ENCODE data around the gene GPC5. TPM values are rescaled to one million over a fixed set of nuclear protein-coding genes. Genes with fewer than 3 reads are reported as not detected.

The GPC5 gene
- total and polyA plus RNA-seq, 2 of the 13 experiments (the other 11 are each of a cell fraction or from before 2014, with no cell fraction given), result 0.02 to 0.07 TPM

GRCh38 chr13:92224052-92224821, 825.8 kb downstream of the GPC5 start:
- in situ Hi-C loops (cut with HindIII; ENCODE audit: extremely low pct_ligation_motif_present, low pct_unique_long_range_greater_than_20kb) (no loop called here), intact Hi-C loops (cut with micrococcal nuclease; ENCODE audit: unreplicated experiment) (no loop called here)
- TF ChIP-seq IKZF1 (IDR thresholded peaks at IDR 0.05) (no peak), ZNF781 (CRISPR knock-in tag; IDR thresholded peaks at IDR 0.05; ENCODE audit: borderline replicate concordance, not compliant biosample characterization) (no peak), HOXD1 (CRISPR knock-in tag; IDR thresholded peaks at IDR 0.05) (no peak)
- Histone ChIP-seq H3K9me3 (ENCODE audit: low read length) (no peaks in the 10 kb centered on the region), H3K36me3 (replicated peaks in 1 of 2; ENCODE audit: control insufficient read depth in 1 of 2, insufficient read depth in 2 of 2, low read length in 2 of 2) (no peaks in the 10 kb centered on the region), H4K20me1 (ENCODE audit: insufficient read depth, low read length) (no peaks in the 10 kb centered on the region), H2AFZ (ENCODE audit: low read length) (no peak overlapping the region), H3K4me2 (ENCODE audit: low read depth, low read length) (no peak overlapping the region), H3K27me3 (ENCODE audit: control insufficient read depth in 1 of 2, insufficient read depth in 2 of 2, low read length in 2 of 2) (no peaks in the 10 kb centered on the region), H3K4me1 (ENCODE audit: insufficient read depth, low read length) (no peaks in the 10 kb centered on the region), H3K9ac (ENCODE audit: insufficient read depth, low read depth, low read length) (no peak overlapping the region), H3K4me3 (replicated peaks in 1 of 3; ENCODE audit: insufficient read depth in 1 of 3, low read depth in 2 of 3, low read length in 3 of 3) (no peak overlapping the region), H3K27ac (ENCODE audit: extremely low read length, insufficient read depth, low read length) (no peak overlapping the region), H3K79me2 (ENCODE audit: insufficient read depth, low read length) (no peaks in the 10 kb centered on the region)
- no TSS peak for BruUV-seq (replicated peaks)
- ATAC-seq (no peak), DNase-seq (ENCODE audit: low spot score) (no peak), FAIRE-seq (no peak)
- ChIA-PET CTCF (ENCODE audit: low intra/inter-chr PET ratio, low total read pairs) (no interaction called here), POLR2A (no interaction called here)
- 6% methylated on average over 5 of the region's 5 CpGs for WGBS (ENCODE audit: low lambda C conversion rate)

- Histone ChIP-seq H3K27me3 (ENCODE audit: control insufficient read depth in 1 of 2, insufficient read depth in 2 of 2, low read length in 2 of 2) (no peaks in the 10 kb centered on the region), H3K4me3 (replicated peaks in 1 of 3; ENCODE audit: insufficient read depth in 1 of 3, low read depth in 2 of 3, low read length in 3 of 3) (no peak overlapping the region), H3K4me1 (ENCODE audit: insufficient read depth, low read length) (no peaks in the 10 kb centered on the region), H3K36me3 (replicated peaks in 1 of 2; ENCODE audit: control insufficient read depth in 1 of 2, insufficient read depth in 2 of 2, low read length in 2 of 2) (no peaks in the 10 kb centered on the region), H3K79me2 (ENCODE audit: insufficient read depth, low read length) (no peaks in the 10 kb centered on the region), H3K9me3 (ENCODE audit: low read length) (no peaks in the 10 kb centered on the region), H2AFZ (ENCODE audit: low read length) (no peak overlapping the region), H4K20me1 (ENCODE audit: insufficient read depth, low read length) (no peaks in the 10 kb centered on the region), H3K9ac (ENCODE audit: insufficient read depth, low read depth, low read length) (no peak overlapping the region), H3K4me2 (ENCODE audit: low read depth, low read length) (no peak overlapping the region), H3K27ac (ENCODE audit: extremely low read length, insufficient read depth, low read length) (no peak overlapping the region)
- in situ Hi-C loops (cut with HindIII; ENCODE audit: extremely low pct_ligation_motif_present, low pct_unique_long_range_greater_than_20kb) (no loop called here), intact Hi-C loops (cut with micrococcal nuclease; ENCODE audit: unreplicated experiment) (no loop called here)
- BruUV-seq (replicated peaks), result no TSS peak
- ATAC-seq (no peak), DNase-seq (ENCODE audit: low spot score) (no peak), FAIRE-seq (no peak)
- ChIA-PET POLR2A (no interaction called here), CTCF (ENCODE audit: low intra/inter-chr PET ratio, low total read pairs) (no interaction called here)
- TF ChIP-seq ZNF501 (CRISPR knock-in tag; IDR thresholded peaks at IDR 0.05) (no peak), ZNF331 (CRISPR knock-in tag; IDR thresholded peaks at IDR 0.05) (no peak), ATRX (CRISPR knock-in tag; IDR thresholded peaks at IDR 0.05; ENCODE audit: borderline replicate concordance) (no peak), ZFY (CRISPR knock-in tag; IDR thresholded peaks at IDR 0.05) (no peak), CBFB (CRISPR knock-in tag; IDR thresholded peaks at IDR 0.05) (no peak), RARA (CRISPR knock-in tag; IDR thresholded peaks at IDR 0.05) (no peak), POGZ (CRISPR knock-in tag; IDR thresholded peaks at IDR 0.05) (no peak), CCDC6 (CRISPR knock-in tag; IDR thresholded peaks at IDR 0.05) (no peak), KIAA2018 (CRISPR knock-in tag; IDR thresholded peaks at IDR 0.05; ENCODE audit: borderline replicate concordance) (no peak)
These were observed 826.4 kb downstream of the GPC5 start for GRCh38 chr13:92224825-92225224.

Measured in HepG2 (cell line).